Endothelial cell (in vitro differentiated cells): ENCODE data around the gene CTDNEP1. TPM values are rescaled to one million over a fixed set of nuclear protein-coding genes. Genes with fewer than 3 reads are reported as not detected.

Experiments used
- DNase-seq: peaks from one replicate; pipeline ENCODE4 v3.0.0; 2021; ENCODE audit warnings: low spot score
- H3K27ac Mint-ChIP-seq: one replicate; pipeline ENCODE4 v1.8.0; 2021; ENCODE audit warnings: mixed read lengths, inconsistent platforms; ENCODE audit not compliant: unreplicated experiment
- H3K27me3 Mint-ChIP-seq: one replicate; pipeline ENCODE4 v1.8.0; 2021; ENCODE audit warnings: mild to moderate bottlenecking, moderate library complexity, mixed read lengths, inconsistent platforms; ENCODE audit not compliant: unreplicated experiment
- H3K36me3 Mint-ChIP-seq: one replicate; pipeline ENCODE4 v1.8.0; 2021; ENCODE audit warnings: mild to moderate bottlenecking, low read depth, mixed read lengths, inconsistent platforms; ENCODE audit not compliant: unreplicated experiment
- H3K4me1 Mint-ChIP-seq: one replicate; pipeline ENCODE4 v1.8.0; 2021; ENCODE audit warnings: mild to moderate bottlenecking, mixed read lengths, inconsistent platforms; ENCODE audit not compliant: unreplicated experiment
- H3K4me3 Mint-ChIP-seq: one replicate; pipeline ENCODE4 v1.8.0; 2021; ENCODE audit warnings: mild to moderate bottlenecking, mixed read lengths, inconsistent platforms; ENCODE audit not compliant: unreplicated experiment
- H3K9me3 Mint-ChIP-seq: one replicate; pipeline ENCODE4 v1.8.0; 2021; ENCODE audit warnings: mixed read lengths, inconsistent platforms; ENCODE audit not compliant: unreplicated experiment
- CTCF ChIP-seq: fragments of 200-600 bp; sonication (generic); IDR thresholded peaks from one replicate; pipeline ENCODE4 v1.5.0; 2021; ENCODE audit warnings: antibody characterized with exemption; ENCODE audit not compliant: unreplicated experiment
- total RNA-seq: library from RNA; stranded (reverse); fragmentation: NEBNext Ultra II Directional; extraction: Animal tissue kit (Norgen Biotek cat#: 25700); gene quantifications from one replicate; pipeline ENCODE4 v1.2.1, GENCODE V29; 2021; ENCODE audit not compliant: unreplicated experiment

Gene CTDNEP1
- total RNA-seq, 1 donor from 2014 or later: 148 TPM

- no peaks in the 10 kb centered on the region for H3K9me3 Mint-ChIP-seq
- peaks cover 38% of the 10 kb centered on the region for H3K4me1 Mint-ChIP-seq
- peak overlapping the region; percentile 99 for H3K4me3 Mint-ChIP-seq
- H3K27me3 Mint-ChIP-seq: peaks cover 28% of the 10 kb centered on the region
- H3K36me3 Mint-ChIP-seq: peaks cover 46% of the 10 kb centered on the region
- TF ChIP-seq CTCF: no peak
- no peak for DNase-seq
- no peak overlapping the region for H3K27ac Mint-ChIP-seq
Observed at GRCh38 chr17:7235693-7236665, 15.6 kb downstream of the CTDNEP1 start.

- Mint-ChIP-seq H3K9me3 (no peaks in the 10 kb centered on the region), H3K27me3 (peaks cover 27% of the 10 kb centered on the region), H3K4me1 (peaks cover 28% of the 10 kb centered on the region), H3K36me3 (peaks cover 45% of the 10 kb centered on the region), H3K27ac (peak within 1 kb of the TSS; percentile 86), H3K4me3 (peak within 1 kb of the TSS; percentile 99)
- no peak for TF ChIP-seq CTCF
- DNase-seq: peak; percentile 89
Observed at GRCh38 chr17:7234083-7234951, 17.2 kb downstream of the CTDNEP1 start, which contains the start of gene DVL2. Gene DVL2, minus strand, starts transcription at chr17:7234517. Its CDS starts 255 bp downstream, at chr17:7234262.

GRCh38 chr17:7233701-7234082 lies 17.8 kb downstream of the CTDNEP1 start:
- Mint-ChIP-seq H3K27ac (peak overlapping the region; percentile 86), H3K27me3 (peaks cover 27% of the 10 kb centered on the region), H3K9me3 (no peaks in the 10 kb centered on the region), H3K36me3 (peaks cover 51% of the 10 kb centered on the region), H3K4me3 (peak overlapping the region; percentile 99), H3K4me1 (peaks cover 28% of the 10 kb centered on the region)
- no peak for DNase-seq
- no peak for TF ChIP-seq CTCF

GRCh38 chr17:7232114-7232513 lies 19.4 kb downstream of the CTDNEP1 start:
- Mint-ChIP-seq H3K27me3 (peaks cover 24% of the 10 kb centered on the region), H3K9me3 (no peaks in the 10 kb centered on the region), H3K4me3 (peak overlapping the region; percentile 68), H3K36me3 (peaks cover 57% of the 10 kb centered on the region), H3K4me1 (peaks cover 25% of the 10 kb centered on the region), H3K27ac (no peak overlapping the region)
- no peak for DNase-seq
- TF ChIP-seq CTCF: no peak
